ENCODE measurements around the gene MOSMO.

DNA sequence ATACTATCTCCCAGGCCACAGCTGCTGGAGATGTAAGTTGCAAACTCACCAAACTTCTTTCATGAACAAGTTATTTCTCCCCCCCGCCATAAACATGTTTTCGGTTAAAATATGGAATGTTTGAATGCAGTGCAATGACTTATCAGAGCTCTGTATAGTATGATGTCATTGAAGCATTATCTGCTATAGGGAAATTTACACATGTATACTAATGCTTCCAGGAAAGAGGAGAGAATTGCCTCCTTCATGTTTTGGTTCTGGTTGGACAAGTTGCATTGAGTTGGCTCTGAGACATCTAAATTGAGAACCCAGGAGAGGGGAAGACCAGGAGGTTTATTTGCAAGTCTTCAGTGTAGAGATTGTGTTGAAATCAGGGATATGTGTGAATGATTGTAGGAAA lies 34.0 kb upstream of the MOSMO start:
- TF ChIP-seq, protein P1, sequence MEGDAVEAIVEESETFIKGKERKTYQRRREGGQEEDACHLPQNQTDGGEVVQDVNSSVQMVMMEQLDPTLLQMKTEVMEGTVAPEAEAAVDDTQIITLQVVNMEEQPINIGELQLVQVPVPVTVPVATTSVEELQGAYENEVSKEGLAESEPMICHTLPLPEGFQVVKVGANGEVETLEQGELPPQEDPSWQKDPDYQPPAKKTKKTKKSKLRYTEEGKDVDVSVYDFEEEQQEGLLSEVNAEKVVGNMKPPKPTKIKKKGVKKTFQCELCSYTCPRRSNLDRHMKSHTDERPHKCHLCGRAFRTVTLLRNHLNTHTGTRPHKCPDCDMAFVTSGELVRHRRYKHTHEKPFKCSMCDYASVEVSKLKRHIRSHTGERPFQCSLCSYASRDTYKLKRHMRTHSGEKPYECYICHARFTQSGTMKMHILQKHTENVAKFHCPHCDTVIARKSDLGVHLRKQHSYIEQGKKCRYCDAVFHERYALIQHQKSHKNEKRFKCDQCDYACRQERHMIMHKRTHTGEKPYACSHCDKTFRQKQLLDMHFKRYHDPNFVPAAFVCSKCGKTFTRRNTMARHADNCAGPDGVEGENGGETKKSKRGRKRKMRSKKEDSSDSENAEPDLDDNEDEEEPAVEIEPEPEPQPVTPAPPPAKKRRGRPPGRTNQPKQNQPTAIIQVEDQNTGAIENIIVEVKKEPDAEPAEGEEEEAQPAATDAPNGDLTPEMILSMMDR (IDR thresholded peaks at IDR 0.05; ENCODE audit: low read depth, low read length, missing input control) = no peak
- TF ChIP-seq RXRA (IDR thresholded peaks at IDR 0.05) = no peak
- TF ChIP-seq RAD21 (IDR thresholded peaks at IDR 0.05) = no peak
- no peak for TF ChIP-seq TAF1 (conservative IDR thresholded peaks at IDR 0.05)
- TF ChIP-seq SP1 (IDR thresholded peaks at IDR 0.05) = no peak
- TF ChIP-seq JUND (IDR thresholded peaks at IDR 0.05) = no peak

Measured in liver (tissue), 3 donors.